ENCODE measurements around the gene BAZ2A. TPM values are rescaled to one million over a fixed set of nuclear protein-coding genes. Genes with fewer than 3 reads are reported as not detected.

Gene BAZ2A
- total and polyA plus RNA-seq, 8 donors: 90.9 to 113 (median 97.6) TPM

DNA sequence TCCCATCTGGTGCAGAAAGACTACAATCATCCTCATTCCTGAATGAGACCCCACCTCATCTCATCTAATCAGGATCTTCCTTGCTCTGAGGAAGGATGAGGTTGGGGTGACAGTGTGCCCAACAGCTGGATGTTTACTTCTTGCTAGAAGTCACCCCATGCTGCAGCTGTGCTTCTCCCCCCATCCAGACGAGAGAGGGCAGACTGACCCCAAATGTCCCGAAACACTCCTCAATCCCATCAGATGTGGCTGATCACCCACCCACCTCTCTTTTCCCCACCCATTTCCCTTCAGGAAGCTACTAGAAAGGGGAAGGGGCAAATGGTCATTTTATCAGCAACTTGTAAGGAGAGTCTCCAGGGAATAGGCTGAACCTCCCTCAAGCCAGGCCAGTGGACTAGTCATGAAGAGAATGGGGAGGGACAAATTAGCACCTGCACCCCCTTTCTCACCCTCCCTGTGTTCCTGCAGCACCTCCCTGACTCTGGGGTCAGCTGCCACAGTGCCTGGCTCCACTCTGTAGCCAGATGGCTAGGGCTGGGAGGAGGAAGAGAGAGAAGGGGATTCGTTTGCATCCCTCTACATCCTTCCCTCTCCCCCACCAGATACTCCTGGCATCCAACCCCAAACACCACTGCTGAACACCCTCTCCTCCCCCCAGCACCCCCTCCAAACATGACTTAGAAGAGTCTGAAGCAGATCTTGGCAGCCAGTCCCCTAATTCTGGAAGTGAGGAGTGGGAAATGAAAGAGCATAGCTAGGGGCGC lies 2.8 kb upstream of the BAZ2A start:
- ATAC-seq (no peak), DNase-seq (peak in 1 of 4 donors; percentile 4)
- TF ChIP-seq, protein P1, sequence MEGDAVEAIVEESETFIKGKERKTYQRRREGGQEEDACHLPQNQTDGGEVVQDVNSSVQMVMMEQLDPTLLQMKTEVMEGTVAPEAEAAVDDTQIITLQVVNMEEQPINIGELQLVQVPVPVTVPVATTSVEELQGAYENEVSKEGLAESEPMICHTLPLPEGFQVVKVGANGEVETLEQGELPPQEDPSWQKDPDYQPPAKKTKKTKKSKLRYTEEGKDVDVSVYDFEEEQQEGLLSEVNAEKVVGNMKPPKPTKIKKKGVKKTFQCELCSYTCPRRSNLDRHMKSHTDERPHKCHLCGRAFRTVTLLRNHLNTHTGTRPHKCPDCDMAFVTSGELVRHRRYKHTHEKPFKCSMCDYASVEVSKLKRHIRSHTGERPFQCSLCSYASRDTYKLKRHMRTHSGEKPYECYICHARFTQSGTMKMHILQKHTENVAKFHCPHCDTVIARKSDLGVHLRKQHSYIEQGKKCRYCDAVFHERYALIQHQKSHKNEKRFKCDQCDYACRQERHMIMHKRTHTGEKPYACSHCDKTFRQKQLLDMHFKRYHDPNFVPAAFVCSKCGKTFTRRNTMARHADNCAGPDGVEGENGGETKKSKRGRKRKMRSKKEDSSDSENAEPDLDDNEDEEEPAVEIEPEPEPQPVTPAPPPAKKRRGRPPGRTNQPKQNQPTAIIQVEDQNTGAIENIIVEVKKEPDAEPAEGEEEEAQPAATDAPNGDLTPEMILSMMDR (IDR thresholded peaks at IDR 0.05): no peak
- H3K9me3 ChIP-seq: no peaks in the 10 kb centered on the region
- peaks cover 30 to 76% of the 10 kb centered on the region in 2 donors for H3K4me1 ChIP-seq
- H3K36me3 ChIP-seq: peaks cover under 1 to 5% of the 10 kb centered on the region in 2 donors
- intact Hi-C loops (cut with DNase I): no loop called here
- H3K4me3 ChIP-seq: peak overlapping the region in 1 of 2 donors; percentile 27
- no peaks in the 10 kb centered on the region for H3K27me3 ChIP-seq
- peak overlapping the region; percentile 63 to 74 for H3K27ac ChIP-seq

DNA sequence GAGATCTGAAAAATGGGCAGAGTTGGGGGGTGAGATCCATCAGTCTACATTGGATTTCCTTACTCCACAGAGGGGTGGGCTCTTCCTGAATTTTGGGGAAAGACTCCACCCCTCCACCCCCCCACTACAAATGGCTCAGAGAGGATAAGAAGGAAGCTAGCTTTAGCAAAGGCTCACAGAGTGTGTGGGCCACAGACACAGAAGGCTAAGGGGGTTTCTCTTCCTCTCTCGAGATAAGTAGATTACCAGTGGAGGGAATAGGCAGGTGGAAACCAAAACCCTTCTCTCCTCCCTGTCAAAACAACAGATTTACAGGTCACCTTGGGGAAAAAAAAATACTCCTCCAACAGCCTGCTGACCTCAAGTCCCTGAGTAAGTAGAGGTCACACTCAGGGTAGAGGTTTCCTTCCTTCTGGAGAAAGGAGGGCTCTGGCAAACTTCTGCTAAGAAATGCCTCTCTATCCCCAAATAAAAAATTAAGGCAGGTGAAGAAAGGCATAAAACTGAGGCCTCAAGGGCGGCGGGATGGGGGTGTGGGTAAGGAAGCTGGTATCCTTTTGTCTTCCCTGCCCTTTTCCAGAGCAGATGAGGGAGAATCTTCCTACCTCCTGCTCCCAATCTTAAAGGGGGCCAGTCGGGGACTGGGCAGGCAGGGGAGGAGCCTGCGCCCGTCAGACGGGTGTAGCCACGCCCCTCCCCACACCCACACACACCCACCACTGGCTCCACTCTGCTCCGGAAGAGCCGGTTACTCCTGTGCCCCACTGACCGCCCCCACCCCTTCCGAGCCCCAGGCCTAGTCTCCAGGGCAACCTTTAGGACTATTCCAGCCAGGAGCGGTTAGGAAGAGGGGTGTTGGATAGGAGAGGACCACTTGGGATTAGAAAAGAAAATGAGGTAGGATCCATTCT lies 1.9 kb upstream of the BAZ2A start:
- Histone ChIP-seq H3K4me1 (peaks cover 30 to 78% of the 10 kb centered on the region in 2 donors), H3K4me3 (peak overlapping the region in 1 of 2 donors; percentile 27), H3K36me3 (no peaks in the 10 kb centered on the region), H3K27me3 (no peaks in the 10 kb centered on the region), H3K9me3 (no peaks in the 10 kb centered on the region), H3K27ac (peak overlapping the region; percentile 63 to 74)
- ATAC-seq: peak; percentile 22
- TF ChIP-seq, protein P1 (IDR thresholded peaks at IDR 0.05): no peak
- DNase-seq: peak in 3 of 4 donors; percentile 82 to 93 (median 83)
- intact Hi-C loops (cut with DNase I): no loop called here

DNA sequence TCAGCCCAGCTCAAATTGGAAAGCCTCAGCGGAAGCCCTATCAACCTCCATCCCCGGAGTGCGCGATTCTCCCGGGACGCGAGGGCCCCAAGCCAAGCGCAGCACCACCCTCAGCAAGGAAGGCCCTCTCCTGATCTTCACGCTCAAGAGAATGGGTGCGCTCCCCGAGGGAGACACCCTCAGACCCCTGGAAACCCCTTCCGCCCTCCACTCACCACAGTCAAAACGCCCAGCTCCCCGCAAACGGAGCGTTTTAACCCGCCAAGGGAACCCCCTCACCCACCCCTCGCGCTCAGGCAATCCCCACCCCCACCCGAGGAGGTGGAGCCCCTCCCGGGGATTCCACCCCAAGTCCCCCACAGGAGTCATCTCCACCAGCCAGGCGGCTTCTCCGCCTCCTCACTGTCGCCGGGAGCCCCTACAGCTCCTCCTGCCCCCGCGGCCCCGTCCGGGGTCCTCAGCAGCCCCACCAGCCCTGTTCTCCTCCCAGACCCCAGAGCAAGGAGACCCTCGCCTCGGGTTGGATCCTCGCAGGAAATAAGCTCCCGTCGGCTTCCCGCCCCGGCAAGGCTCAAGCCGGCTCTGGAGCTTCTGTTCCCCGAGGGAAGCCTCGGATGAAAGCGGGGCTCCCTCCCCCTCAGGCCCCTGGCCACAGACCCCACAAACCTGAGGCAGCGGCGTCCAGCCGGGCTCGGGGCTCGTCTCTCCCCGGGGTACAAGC lies 507 bp downstream of the BAZ2A start:
- Histone ChIP-seq H3K4me3 (peak overlapping the region; percentile 99 to 100), H3K27me3 (no peaks in the 10 kb centered on the region), H3K27ac (peak overlapping the region; percentile 88 to 90), H3K36me3 (peaks cover 0 to 7% of the 10 kb centered on the region in 2 donors), H3K4me1 (peaks cover 30 to 77% of the 10 kb centered on the region in 2 donors), H3K9me3 (no peaks in the 10 kb centered on the region)
- TF ChIP-seq, protein P1 (IDR thresholded peaks at IDR 0.05): no peak
- ATAC-seq (peak; percentile 45), DNase-seq (peak in 2 of 4 donors; percentile 29 to 82)
- intact Hi-C loops (cut with DNase I): no loop called here

DNA sequence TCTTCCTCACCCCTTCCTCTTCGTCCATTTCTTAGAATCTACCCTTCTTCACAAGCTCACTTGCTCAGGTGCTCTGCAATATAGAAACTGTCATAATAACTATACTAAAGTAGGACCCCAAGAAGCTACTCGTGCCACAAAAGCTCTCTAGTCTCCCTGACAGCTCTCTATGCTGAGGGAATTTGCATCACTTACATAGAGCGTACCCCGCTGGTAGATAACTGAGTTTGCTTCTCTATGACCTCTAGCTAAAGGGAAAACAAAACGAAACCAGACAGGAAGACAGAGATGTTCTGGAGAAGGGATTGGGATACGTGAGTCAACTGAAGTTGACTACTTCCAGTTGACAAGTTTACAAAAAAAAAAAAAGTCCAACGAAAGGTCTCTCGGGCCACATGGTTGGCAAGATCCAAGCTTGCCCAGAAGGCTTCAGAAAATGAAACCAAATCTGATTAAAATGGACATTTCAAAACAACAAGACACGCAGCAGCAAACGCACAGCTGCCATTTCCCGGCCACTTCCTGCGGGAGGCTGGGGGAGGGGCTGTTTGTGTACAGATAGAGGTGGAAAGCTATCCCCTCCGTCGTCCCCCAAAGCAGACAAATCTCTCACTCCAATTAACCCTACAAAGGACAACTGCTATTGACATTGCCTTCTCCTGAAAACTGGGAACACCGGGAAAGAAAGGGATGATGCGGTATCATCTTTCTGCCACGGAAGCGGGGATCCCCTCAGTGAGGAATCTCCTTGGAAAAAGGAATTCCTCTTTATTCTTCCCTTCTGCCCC lies 1.3 kb downstream of the BAZ2A start:
- Histone ChIP-seq H3K27ac (peak overlapping the region; percentile 88 to 90), H3K36me3 (peaks cover 0 to 7% of the 10 kb centered on the region in 2 donors), H3K9me3 (no peaks in the 10 kb centered on the region), H3K4me3 (peak overlapping the region; percentile 99 to 100), H3K27me3 (no peaks in the 10 kb centered on the region), H3K4me1 (peaks cover 27 to 78% of the 10 kb centered on the region in 2 donors)
- TF ChIP-seq, protein P1 (IDR thresholded peaks at IDR 0.05): no peak
- DNase-seq (peak in 3 of 4 donors; percentile 60 to 88 (median 78)), ATAC-seq (peak; percentile 16)
- intact Hi-C loops (cut with DNase I): no loop called here

Data from left lung (tissue), 10 donors.